ENCODE measurements around the gene CHML.
A peak's percentile ranks its signal among the peaks of the same experiment; 100 is the strongest.

CHML gene

GRCh38 chr1:241645199-241645598 lies 5.0 kb upstream of the CHML start:
- DNase-seq (ENCODE audit: low read depth in 2 of 2) = no peak

- no peak for DNase-seq (ENCODE audit: low read depth in 2 of 2)
These were observed 4.1 kb upstream of the CHML start for GRCh38 chr1:241644259-241644658.

- DNase-seq (ENCODE audit: low read depth in 2 of 2) = no peak
These were observed 2.4 kb upstream of the CHML start for GRCh38 chr1:241642593-241642944.

- no peak for DNase-seq (ENCODE audit: low read depth in 2 of 2)
These were observed 1.8 kb upstream of the CHML start for GRCh38 chr1:241641773-241642592.

GRCh38 chr1:241640867-241641622 lies 876 bp upstream of the CHML start:
- no peak for DNase-seq (ENCODE audit: low read depth in 2 of 2)

GRCh38 chr1:241639623-241640148 lies 483 bp downstream of the CHML start:
- DNase-seq (ENCODE audit: low read depth in 2 of 2) = peak in 1 of 2 donors; percentile 2

GRCh38 chr1:241638909-241639622 lies 1.1 kb downstream of the CHML start:
- DNase-seq (ENCODE audit: low read depth in 2 of 2) = no peak

- DNase-seq (ENCODE audit: low read depth in 2 of 2) = no peak
These were observed 2.0 kb downstream of the CHML start for GRCh38 chr1:241638099-241638682.

GRCh38 chr1:241637604-241638003 lies 2.6 kb downstream of the CHML start:
- DNase-seq (ENCODE audit: low read depth in 2 of 2) = no peak

GRCh38 chr1:241637046-241637590 lies 3.1 kb downstream of the CHML start:
- no peak for DNase-seq (ENCODE audit: low read depth in 2 of 2)

- DNase-seq (ENCODE audit: low read depth in 2 of 2) = no peak
These were observed 3.9 kb downstream of the CHML start for GRCh38 chr1:241636291-241636690.

GRCh38 chr1:241635556-241636152 lies 4.5 kb downstream of the CHML start:
- no peak for DNase-seq (ENCODE audit: low read depth in 2 of 2)

- DNase-seq (ENCODE audit: low read depth in 2 of 2) = no peak
These were observed 7.2 kb downstream of the CHML start for GRCh38 chr1:241632987-241633386.

GRCh38 chr1:241631674-241632073 lies 8.5 kb downstream of the CHML start:
- no peak for DNase-seq (ENCODE audit: low read depth in 2 of 2)

GRCh38 chr1:241630899-241631298 lies 9.3 kb downstream of the CHML start:
- no peak for DNase-seq (ENCODE audit: low read depth in 2 of 2)

- DNase-seq (ENCODE audit: low read depth in 2 of 2) = no peak
These were observed 9.7 kb downstream of the CHML start for GRCh38 chr1:241630476-241630875.

GRCh38 chr1:241630005-241630404 lies 10.2 kb downstream of the CHML start:
- no peak for DNase-seq (ENCODE audit: low read depth in 2 of 2)

- DNase-seq (ENCODE audit: low read depth in 2 of 2) = no peak
These were observed 12.5 kb downstream of the CHML start for GRCh38 chr1:241627453-241628259.

- no peak for DNase-seq (ENCODE audit: low read depth in 2 of 2)
These were observed 15.2 kb downstream of the CHML start for GRCh38 chr1:241624935-241625334.

- DNase-seq (ENCODE audit: low read depth in 2 of 2) = no peak
These were observed 17.5 kb downstream of the CHML start for GRCh38 chr1:241622669-241623068.

Data from stimulated activated CD8-positive, alpha-beta memory T cell treated with anti-CD3 and anti-CD28 coated beads, Interleukin-2, amount 100 ng/mL, for 1 hour (primary cell).